Activated CD8-positive, alpha-beta memory T cell treated with anti-CD3 and anti-CD28 coated beads for 1 hour (primary cell): ENCODE measurements around the gene FBLN2.
"Not testable (repeated sequence)": the region's sequence is repeated elsewhere in the genome, so short reads cannot be mapped to it uniquely, and the experiment has no call there.

Experiments
- DNase-seq, 2 donors: peaks; one replicate each; pipeline ENCODE4 v3.0.0-alpha.2; 2020; ENCODE audit warnings: low read depth in 1 of 2; ENCODE audit errors: extremely low read depth in 1 of 2

Gene FBLN2

DNA sequence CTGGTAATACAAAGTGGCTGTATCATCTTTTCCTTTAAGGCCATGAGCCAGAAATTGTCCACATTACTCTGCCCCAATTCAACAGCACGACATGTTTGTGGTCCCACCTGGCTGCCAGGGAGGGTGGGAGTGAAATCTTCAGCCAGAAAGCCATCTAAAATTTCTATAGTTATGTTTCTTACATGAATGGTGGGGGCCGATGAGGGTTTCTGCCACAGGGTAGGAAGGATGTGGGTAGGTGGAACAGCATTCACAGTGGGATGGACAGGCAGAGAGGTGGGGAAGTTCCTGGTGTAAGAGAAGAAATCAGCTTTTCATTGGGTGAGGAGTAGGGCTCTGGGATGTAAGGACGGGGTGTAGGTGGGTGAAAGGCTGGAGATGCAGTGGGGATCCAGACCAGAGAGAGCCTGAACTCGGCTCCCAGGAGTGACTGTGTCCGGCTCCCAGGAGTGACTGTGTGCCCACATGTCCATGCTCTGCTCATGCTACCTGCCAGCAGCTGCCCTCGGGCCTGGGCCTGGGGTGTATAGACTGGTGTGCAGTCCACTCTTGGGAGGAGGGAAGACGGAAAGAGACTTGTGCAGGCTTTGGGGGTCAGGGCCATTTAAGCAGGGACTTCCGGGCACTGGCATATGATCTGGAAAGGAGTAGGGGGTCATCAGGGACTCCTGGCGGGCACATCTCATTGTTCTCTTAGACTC, 3.8 kb upstream of the FBLN2 start:
- DNase-seq = no peak

DNA sequence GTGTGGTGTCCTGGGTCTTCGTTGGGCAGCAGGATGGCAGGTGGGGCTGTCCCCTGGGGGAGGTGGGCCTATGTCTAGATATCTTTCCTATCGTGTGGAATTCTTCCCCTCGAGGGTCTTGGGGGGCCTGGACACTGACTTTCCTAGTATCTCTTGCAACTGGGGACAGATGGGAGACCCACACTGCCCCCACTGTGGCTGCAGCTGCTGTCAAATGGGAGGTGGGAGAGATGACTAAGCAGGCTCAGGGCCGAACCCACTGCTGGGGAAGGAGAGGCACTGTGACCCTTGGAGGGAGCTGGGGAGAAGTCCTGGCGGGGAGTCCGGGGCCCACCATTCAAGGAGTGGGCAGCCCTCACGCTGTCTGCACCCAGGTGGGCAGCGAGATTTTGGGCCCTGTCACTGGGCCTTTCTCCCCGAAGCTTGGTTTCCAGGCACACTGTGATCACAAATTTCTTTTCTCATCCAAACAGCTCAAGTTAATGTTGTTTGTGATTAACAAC, 2.9 kb upstream of the FBLN2 start:
- DNase-seq = no peak

DNA sequence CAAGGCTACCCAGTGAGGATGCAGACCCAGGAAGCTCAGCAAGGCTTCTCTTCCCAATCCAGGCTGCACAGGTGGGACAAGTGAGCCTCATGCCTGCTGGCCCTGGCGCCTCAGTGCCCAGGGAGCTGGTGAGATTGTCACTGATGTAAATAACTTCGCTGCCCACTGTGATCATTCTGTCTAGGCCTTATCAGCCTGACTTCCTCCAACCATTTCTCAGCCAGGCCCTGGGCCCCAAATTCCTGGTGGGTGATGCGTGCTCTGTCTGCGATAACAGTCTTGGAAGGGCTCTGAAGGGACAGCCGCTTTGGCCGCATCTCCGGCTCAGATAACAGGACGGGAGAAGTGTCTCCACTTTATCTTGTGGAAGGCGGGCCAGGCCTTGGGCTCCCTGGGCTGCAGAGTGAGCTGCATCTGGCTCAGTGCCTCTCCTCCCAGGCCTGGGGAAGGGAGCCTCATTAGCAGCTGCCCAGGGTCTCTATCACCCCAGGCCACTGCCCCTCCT, 2.2 kb upstream of the FBLN2 start:
- no peak for DNase-seq

DNA sequence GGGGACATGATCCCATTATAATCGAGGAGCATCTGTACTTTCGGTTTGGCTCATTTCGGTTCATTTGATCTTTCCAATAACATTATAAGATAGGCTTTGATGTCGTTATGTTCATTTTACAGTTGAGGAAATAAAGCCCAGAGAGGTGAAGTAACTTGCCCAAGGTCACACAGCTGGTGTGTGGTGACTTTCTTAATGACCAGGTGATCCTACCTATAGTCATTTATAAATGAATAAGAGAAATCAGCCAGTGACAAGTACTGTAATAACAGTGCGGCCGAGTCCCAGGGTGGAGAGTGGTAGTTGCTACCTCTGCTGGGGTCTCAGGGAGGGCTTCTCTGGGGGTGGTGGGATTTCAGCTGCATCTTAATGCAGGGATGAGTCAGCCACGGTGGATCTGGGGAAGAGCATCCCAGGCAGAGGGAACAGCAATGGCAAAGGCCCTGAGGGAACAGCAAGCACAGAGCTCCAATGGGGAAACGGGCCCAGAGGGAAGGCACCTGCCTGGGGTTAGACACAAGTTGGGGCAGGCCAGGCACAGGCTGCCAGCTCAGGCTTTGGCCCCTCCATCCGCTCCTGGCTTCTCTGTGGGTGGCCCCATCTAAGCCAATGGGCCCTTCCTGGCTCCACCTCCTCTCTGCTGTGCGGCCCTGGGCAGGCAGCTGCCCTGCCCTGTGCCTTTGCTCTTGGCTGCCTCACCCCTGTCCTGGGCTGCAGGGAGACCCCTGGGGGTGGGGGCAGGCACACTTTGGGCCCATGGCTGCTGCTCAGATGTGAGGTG, 1.1 kb upstream of the FBLN2 start:
- no peak for DNase-seq

DNA sequence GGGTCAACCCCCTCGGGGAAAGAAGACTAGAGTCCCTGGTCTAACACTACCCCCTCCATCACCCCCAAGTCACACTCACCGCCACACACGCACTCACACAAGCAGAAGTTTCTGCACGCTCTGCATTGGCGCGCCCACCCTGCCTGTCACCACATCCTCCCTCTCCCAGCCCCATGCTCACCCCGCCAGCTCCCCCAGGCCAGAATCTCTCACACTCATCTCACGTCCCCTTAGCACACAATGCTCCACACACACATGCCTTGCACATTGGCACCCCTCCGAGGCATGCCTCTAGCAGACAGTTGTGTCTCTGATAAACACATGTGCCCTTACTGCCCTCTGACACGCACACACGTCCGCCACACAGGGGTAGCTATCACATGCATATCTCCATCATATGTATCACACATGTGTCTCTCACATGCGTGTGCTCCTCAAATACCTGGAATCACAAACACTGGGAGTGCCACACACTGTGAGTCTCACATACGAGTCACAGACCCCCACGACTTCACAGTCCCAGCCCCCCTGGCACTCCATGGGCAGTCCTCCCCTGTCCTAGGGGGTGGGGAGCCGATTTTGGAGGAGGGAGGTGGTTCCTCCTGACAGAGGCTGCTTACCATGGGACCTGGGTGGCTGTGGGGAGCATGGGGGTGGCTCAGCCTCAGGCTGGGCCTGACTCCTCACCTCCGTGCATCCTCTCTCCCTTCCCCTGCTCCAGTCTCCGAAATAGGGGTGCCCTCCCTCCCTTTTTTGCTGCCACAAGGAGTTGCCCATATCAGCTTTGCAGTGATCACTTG, 898 bp downstream of the FBLN2 start:
- DNase-seq = peak in 1 of 2 donors; percentile 8

DNA sequence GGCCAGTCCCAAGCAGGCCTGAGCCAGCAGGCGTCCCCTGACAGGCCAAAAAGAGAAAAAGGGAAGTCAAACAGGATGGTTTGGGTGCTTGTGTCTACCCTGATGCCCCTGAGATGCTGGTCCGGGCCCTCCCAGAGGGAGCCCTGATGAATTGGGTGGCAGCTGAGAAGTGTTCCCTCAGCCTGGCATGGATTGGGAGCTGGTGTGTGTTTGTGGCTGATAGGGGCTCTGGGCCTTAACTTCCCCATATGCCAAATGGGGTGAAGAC, 1.4 kb downstream of the FBLN2 start:
- no peak for DNase-seq

DNA sequence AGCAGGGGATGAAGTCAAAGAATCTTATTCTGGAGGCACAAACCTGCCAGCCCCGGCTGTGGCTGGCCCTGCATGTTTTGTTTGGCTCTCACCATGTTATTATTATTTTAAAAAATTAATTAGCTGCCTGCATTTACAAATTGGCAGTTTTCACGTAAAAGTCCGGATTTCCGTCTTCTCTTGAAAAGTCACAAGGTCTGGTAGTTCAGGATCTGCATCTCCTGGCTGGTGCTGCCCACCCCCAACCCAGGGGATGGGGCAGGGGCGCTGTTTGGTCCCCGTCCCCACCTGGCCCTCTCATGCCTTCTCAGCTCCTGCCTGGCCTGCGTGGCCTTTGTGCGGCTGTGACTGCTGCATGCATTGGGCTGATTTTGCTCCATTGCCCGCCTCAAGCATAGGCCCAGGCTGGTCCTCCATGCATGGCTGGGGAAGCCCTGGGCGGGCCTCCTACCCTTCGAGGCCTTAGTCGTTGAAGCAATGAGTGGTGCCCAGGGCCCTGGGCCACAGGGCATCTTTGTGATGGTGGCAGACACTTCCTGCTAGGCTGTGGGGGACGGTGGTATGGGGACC, 2.0 kb downstream of the FBLN2 start:
- DNase-seq = no peak

DNA sequence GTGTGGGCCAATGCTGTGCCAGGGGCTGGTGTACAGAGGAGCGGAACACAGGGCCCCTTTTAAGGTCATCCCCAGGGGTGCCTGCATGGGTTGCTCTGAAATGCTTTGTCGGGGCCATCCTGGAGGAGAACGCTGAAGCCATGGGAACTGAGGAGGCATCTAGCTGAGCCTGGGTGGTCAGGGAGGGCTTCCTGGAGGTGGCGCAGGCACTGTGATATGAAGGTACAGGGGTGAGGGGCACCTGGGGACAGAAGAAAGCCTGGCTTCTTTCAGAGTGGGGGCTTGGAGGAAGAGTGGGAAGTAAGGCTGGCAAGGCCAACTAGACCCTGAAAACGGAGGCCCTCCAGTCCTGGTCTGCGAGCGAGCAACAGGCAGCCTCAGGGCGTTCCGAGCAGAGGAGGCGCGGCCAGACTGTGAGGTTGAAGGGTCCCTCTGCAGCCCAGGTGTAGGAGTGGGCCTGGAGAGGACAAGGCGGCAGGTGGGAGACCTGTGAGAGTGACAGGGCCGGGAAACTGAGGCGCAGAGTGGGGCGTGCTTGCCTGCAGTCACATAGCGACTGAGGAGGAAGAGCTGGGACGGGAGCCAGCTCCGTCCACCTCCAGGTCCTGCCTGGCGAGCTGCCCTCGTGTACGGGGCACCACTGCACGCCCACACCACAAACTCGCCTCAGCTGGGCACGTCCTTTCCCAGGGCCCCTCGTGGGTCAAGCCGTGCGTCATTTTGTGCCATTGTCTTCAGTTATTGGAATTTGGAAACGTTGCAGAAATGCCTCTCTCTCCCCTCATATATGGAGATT, 4.1 kb downstream of the FBLN2 start:
- DNase-seq = no peak

DNA sequence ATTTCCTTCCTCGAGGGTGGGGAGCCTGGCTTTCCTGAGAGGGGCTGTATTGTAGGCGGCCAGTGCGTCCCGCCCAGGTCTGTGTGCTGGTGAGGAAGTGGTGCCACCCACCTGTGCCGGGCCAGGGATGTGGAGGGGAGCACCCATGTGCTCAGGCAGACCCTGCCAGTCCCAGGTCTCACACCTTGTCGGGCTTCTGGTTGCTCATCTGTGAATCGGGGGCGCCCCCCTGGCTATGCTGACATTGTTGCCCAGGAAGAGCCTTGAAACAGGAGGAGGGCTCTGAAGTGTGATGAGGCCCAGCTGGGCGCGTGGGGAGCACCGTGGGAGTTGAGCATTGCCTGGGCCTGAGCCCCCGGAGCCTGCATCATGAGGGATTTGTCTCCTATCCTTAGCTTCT, 4.8 kb downstream of the FBLN2 start:
- no peak for DNase-seq

DNA sequence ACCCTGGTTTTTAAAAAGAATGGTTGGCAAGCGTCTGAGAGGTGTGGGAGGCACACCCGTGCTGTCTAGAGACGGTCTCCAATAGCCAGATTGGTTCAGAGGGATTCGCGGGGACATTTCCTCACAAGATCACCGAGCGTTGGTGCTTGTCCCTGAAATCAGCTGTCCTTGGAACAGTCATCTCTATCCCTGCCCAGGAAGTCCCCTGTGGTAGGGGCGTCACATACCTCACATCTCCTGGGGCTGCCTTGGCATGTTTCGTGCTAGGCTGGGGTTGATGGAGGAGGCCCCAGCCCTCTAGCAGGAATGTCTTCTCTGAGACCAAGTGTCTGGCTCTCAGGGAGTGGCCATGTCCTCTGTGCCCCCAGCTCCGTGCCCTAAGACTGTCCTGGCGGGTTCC, 6.8 kb downstream of the FBLN2 start:
- DNase-seq = no peak

DNA sequence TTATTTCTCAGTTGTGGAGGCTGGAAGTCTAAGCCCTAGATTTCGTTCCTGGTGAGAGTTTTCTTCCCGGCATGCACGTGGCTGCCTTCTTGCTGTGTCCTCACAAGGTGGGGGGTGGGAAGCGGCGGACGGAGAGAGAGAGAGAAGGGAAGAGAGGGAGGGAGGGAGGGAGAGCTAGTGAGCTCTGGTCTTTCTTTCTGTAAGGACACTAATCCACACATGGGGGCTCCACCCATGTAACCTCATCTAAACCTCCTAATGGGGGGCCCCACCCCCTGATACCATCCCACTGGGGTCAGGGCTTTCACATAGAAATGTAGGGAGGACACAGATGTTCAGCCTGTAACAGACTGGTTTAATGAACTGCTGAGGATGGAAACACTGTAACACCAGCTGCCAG, 7.3 kb downstream of the FBLN2 start:
- no peak for DNase-seq

DNA sequence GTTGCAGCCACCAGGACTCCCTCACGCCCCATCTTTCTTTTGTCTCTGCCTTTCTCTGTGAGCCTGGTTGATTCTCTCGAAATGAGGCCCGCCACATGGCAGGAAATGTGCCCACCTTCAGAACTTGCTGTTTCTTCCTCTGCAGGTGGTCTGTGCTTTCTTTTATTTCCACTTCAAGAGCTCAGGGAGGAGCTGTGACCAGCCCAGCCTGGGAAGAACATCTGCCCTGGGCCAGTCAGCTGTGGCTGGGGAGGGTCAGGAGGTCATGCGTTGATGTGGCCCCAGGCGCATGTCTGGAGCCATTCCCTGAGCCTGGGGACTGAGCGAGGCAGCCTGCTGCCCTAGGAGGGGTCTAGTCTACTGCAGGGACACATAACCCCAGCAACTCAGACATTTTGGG, 8.0 kb downstream of the FBLN2 start:
- no peak for DNase-seq

DNA sequence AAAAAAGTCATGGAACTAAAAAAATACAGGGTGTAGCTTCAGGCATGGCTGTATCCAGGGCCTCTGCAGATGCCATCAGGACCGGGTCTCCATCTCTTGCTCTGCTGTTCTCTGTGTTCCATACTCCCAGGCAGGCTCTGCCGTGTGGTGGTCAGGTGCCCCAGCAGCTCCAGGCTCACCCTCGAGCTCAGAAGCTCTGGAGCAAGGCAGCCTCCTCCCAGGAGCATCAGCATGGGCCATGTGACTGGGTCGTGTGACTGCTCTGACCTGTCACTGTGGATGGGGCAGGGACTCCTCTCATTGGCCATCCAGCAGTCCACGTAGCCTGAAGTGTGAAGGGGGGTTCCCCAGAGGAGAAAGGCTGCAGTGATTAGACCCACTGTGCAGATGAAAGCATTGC, 8.5 kb downstream of the FBLN2 start:
- DNase-seq = no peak

DNA sequence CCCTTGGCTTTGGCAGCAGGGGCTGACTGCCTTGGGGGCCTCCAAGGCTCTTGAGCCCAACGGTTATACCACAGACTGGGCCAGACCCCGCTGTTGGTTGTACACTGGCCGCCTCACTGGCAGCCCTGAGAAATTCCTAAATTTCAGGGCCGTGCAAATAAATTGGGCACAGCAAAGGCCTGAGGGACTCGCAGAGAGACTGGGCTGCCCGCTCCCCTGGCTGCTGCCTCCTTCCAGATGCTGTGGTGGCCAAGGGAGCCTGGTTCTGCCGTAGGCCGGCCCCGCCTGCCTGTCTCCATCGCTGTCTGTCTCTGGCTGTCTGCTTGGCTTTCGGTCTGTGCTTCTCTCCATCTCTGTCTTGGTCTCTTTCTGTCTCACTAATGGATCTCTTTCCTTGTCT, 9.0 kb downstream of the FBLN2 start:
- DNase-seq = no peak

DNA sequence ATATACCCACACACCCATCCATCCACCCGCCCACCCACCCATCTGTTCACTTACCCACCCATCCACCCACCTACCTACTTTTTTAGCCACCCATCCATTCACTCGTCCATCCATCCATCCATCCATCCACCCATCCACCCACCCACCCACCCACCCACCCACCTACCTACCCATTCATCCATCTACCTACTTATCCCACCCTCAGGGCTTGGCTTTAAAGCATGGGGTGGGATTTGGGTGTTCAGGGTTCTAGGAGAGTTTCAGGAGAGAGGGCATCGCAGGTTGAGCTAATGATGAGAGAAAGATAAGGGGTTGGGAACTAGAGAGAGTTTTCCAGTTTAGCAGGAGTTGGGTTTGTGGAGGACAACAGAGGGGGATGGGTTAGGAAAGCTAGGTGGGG, 9.7 kb downstream of the FBLN2 start:
- no peak for DNase-seq

DNA sequence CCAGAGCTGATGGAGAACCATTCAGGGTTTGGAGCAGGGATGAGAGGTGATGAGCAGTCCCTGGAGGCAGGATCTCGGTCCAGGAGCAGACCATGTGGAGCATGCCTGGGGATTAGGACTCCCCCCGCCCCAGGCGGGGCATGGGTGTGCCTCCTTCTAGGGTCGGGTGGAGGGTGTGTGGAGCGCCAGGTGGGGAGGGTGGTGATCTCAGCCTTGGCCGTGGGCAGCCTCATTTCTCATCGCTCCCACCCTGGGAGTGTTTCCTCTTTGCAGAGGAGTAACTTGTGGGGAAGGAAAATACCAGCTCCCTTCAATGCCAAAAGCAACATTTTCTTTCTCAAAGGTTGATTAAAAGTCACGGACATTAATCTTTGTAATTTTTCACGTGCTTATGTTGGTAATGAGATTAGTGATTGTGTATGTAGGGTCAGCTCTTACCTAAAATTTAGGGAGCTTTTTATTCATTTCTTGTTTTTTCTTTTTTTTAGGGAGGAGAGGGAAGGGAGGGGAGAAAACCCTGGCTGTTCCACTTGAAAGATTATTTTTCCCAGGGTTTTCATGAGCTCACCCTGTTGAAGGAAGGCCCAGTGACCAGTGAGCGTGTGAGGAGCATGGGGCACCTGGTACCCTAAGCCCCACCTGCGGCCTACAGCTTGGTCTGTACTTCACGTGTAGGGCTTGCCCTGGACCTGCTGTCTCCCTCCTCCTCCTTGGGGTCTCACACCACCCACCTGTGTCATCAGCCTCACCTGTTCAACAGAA, 11.0 kb downstream of the FBLN2 start:
- no peak for DNase-seq

DNA sequence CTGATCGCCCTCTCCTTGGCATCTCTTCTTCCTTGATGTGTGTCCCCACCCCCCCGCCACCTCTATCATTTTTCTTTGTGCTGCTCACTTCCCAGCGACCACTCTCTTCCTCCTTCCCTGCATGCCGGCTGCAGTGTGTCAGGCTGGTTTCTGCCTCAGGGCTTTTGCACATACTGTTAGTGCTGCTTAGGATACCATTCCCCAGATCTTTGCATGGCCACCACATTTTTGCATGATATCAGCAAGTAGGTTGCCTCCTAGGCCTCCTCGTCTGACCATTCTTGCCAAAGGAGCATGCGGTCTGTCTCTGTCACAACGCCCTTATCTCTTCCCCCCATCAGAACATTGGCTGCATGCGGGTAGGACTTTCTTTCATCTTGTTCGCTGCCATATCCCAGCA, 12.5 kb downstream of the FBLN2 start:
- no peak for DNase-seq

DNA sequence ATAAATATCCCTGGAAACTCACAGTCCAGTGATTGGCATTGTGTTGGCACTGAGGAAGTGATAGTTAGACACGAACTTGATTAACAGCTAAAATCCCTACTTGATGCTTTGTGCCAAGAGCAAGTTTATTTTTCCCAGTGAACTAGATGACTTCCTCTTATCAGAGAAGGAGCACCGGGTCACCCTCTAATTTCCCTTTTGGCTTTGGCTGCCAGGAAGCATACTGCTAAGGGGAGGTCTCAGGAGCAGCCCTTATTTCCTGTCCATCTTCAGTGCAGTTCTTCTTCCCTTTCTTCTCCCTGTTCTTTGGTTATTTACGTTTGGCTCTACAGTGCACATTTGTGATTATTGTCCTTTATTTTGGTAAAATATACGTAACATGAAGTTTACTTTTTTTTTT, 13.0 kb downstream of the FBLN2 start:
- DNase-seq = no peak

DNA sequence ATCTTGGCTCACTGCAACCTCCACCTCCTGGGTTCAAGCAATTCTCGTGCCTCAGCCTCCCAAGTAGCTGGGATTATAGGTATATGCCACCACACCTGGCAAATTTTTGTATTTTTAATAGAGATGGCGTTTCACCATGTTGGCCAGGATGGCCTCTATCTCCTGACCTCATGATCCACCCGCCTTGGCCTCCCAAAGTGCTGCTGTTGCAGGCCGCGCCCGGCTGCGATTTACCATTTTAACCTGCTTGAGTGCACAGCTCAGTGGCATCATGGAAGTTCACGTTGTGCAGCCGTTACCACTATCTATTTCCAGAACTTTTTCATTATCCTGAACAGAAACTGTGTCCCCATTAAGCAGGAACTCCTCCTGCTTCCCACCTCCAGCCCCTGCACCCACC, 13.5 kb downstream of the FBLN2 start:
- not testable (repeated sequence) for DNase-seq

DNA sequence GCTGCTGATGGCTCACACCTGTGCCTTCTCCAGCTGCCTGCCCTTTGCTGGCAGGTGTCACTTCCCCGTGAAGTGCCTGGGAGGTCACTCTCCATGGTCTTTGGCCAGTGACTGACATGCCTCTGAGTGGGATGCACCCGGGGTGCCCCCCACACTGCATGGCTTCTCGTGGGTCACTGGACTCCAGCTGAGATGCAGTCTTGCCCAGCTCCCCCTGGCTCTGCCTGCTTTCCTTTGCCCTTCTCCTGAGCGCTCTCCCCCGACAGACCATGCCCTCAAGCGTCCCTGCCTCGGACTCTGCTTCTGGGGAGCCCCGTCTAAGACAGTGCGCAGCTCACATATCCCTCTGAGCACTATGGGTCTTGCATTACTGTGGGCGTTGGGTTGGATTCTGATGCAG, 14.4 kb downstream of the FBLN2 start:
- DNase-seq = no peak
